GM12892 (cell line): Measurements from ENCODE around the gene ITGA3.

ENCODE experiments used
- POLR2A ChIP-seq: IDR thresholded peaks from 2 replicates; pipeline ENCODE4 v1.6.1; 2011; ENCODE audit warnings: low read depth, low read length, control low read depth
- POLR2AphosphoS5 ChIP-seq: IDR thresholded peaks from 2 replicates; pipeline ENCODE4 v1.6.1; 2011; ENCODE audit warnings: low read depth, low read length, control low read depth

- TF ChIP-seq POLR2AphosphoS5 (no peak), POLR2A (no peak)
These were observed 83.4 kb downstream of the ITGA3 start for GRCh38 chr17:50139185-50139783.
